Endothelial cell of umbilical vein (primary cell): ENCODE results near the gene CCDC170.

Experiments used
- EZH2 ChIP-seq: IDR thresholded peaks from 2 replicates; pipeline ENCODE4 v1.6.1; 2012; ENCODE audit warnings: borderline replicate concordance, low read depth, mild to moderate bottlenecking, moderate library complexity, low read length, inconsistent platforms; ENCODE audit not compliant: severe bottlenecking
- JUN ChIP-seq: IDR thresholded peaks from 2 replicates; pipeline ENCODE4 v1.6.1; 2011; ENCODE audit warnings: borderline replicate concordance, low read depth; ENCODE audit not compliant: insufficient read length, insufficient read depth
- POLR2A ChIP-seq: IDR thresholded peaks from 2 replicates; pipeline ENCODE4 v1.6.1; 2012; ENCODE audit warnings: low read depth, mild to moderate bottlenecking, control low read depth, low read length
- POLR2AphosphoS5 ChIP-seq: IDR thresholded peaks from 2 replicates; pipeline ENCODE4 v1.6.1; 2012; ENCODE audit warnings: low read depth, mild to moderate bottlenecking, control low read depth, low read length, moderate library complexity; ENCODE audit not compliant: insufficient read depth
- TF ChIP-seq, protein P1 (sequence below), 2 donors: IDR thresholded peaks; 1 replicate in 1 of 2; 2 replicates in 1 of 2; pipeline ENCODE4 v1.5.1; 2011; ENCODE audit warnings: low read length in 2 of 2, mild to moderate bottlenecking in 2 of 2, moderate library complexity in 2 of 2, control low read depth in 1 of 2, inconsistent platforms in 1 of 2, low read depth in 1 of 2; ENCODE audit not compliant: insufficient read depth in 1 of 2; ENCODE audit errors: extremely low read depth in 1 of 2

DNA sequence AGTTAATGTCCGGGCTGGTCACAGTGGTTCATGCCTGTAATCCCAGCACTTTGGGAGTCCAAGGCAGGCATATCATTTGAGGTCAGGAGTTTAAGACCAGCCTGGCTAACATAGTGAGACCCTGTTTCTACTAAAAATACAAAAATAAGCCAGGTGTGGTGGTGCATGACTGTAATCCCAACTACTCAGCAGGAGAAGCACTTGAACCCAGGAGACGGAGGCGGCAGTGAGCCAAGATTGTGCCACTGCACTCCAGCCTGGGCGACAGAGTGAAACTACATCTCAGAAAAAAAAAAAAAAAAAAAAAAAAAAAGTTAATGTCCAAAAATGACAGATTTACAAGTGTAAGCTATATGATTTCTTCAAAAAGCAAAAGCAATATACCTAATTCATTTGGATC, 124.9 kb downstream of the CCDC170 start:
- TF ChIP-seq EZH2: no peak
- TF ChIP-seq POLR2AphosphoS5: no peak
- TF ChIP-seq, protein P1, sequence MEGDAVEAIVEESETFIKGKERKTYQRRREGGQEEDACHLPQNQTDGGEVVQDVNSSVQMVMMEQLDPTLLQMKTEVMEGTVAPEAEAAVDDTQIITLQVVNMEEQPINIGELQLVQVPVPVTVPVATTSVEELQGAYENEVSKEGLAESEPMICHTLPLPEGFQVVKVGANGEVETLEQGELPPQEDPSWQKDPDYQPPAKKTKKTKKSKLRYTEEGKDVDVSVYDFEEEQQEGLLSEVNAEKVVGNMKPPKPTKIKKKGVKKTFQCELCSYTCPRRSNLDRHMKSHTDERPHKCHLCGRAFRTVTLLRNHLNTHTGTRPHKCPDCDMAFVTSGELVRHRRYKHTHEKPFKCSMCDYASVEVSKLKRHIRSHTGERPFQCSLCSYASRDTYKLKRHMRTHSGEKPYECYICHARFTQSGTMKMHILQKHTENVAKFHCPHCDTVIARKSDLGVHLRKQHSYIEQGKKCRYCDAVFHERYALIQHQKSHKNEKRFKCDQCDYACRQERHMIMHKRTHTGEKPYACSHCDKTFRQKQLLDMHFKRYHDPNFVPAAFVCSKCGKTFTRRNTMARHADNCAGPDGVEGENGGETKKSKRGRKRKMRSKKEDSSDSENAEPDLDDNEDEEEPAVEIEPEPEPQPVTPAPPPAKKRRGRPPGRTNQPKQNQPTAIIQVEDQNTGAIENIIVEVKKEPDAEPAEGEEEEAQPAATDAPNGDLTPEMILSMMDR (IDR thresholded peaks at IDR 0.05; ENCODE audit: extremely low read depth in 1 of 2, insufficient read depth in 1 of 2, low read depth in 1 of 2, low read length in 2 of 2): no peak
- no peak for TF ChIP-seq JUN
- no peak for TF ChIP-seq POLR2A
